Muscle layer of colon (tissue), 2 donors: ENCODE data around the gene CTNNA3.

Source experiments
- H3K27ac ChIP-seq: one replicate; pipeline ENCODE4 v1.7.0; 2013; ENCODE audit warnings: low read depth, mild to moderate bottlenecking, low read length, moderate library complexity
- H3K27me3 ChIP-seq, 2 donors: one replicate each; pipeline ENCODE4 v1.7.0; 2013; ENCODE audit warnings: low read length in 2 of 2, mild to moderate bottlenecking in 2 of 2; ENCODE audit not compliant: insufficient read depth in 2 of 2, control insufficient read depth in 1 of 2
- H3K36me3 ChIP-seq: one replicate; pipeline ENCODE4 v1.7.0; 2013; ENCODE audit warnings: mild to moderate bottlenecking, low read length; ENCODE audit not compliant: insufficient read depth
- H3K4me1 ChIP-seq: one replicate; pipeline ENCODE4 v1.7.0; 2013; ENCODE audit warnings: mild to moderate bottlenecking, low read length; ENCODE audit not compliant: insufficient read depth
- H3K4me3 ChIP-seq, 2 donors: one replicate each; pipeline ENCODE4 v1.7.0; 2013; ENCODE audit warnings: low read length in 2 of 2, low read depth in 1 of 2, mild to moderate bottlenecking in 1 of 2, moderate library complexity in 1 of 2
- H3K9ac ChIP-seq: one replicate; pipeline ENCODE4 v1.7.0; 2013; ENCODE audit warnings: low read length
- H3K9me3 ChIP-seq: one replicate; pipeline ENCODE4 v1.7.0; 2013; ENCODE audit warnings: mild to moderate bottlenecking, low read length
- donor health status: abdominal sarcoma.
- donor health status: Adenocarcinoma of cecum.

Gene CTNNA3

GRCh38 chr10:66819691-66820090, 876.3 kb downstream of the CTNNA3 start:
- no peak overlapping the region for H3K4me3 ChIP-seq
- no peaks in the 10 kb centered on the region for H3K9me3 ChIP-seq

GRCh38 chr10:66813122-66813521, 882.9 kb downstream of the CTNNA3 start:
- no peaks in the 10 kb centered on the region for H3K36me3 ChIP-seq
- H3K27me3 ChIP-seq = no peaks in the 10 kb centered on the region
- H3K4me1 ChIP-seq = no peaks in the 10 kb centered on the region

More at GRCh38 chr10:66819691-66820090, 876.3 kb downstream of the CTNNA3 start:
- Histone ChIP-seq H3K27me3 (no peaks in the 10 kb centered on the region), H3K27ac (no peak overlapping the region), H3K4me1 (no peaks in the 10 kb centered on the region), H3K9ac (no peak overlapping the region), H3K36me3 (no peaks in the 10 kb centered on the region)

GRCh38 chr10:66811211-66811610, 884.8 kb downstream of the CTNNA3 start:
- Histone ChIP-seq H3K27ac (no peak overlapping the region), H3K4me1 (no peaks in the 10 kb centered on the region)

More at GRCh38 chr10:66813122-66813521, 882.9 kb downstream of the CTNNA3 start:
- no peaks in the 10 kb centered on the region for H3K9me3 ChIP-seq
- no peak overlapping the region for H3K9ac ChIP-seq
- H3K27ac ChIP-seq = no peak overlapping the region
- no peak overlapping the region for H3K4me3 ChIP-seq

GRCh38 chr10:66809402-66809801, 886.6 kb downstream of the CTNNA3 start:
- H3K27ac ChIP-seq = no peak overlapping the region
- H3K9me3 ChIP-seq = no peaks in the 10 kb centered on the region
- no peak overlapping the region for H3K4me3 ChIP-seq
- H3K36me3 ChIP-seq = no peaks in the 10 kb centered on the region
- H3K27me3 ChIP-seq = no peaks in the 10 kb centered on the region
- no peak overlapping the region for H3K9ac ChIP-seq
- no peaks in the 10 kb centered on the region for H3K4me1 ChIP-seq

More at GRCh38 chr10:66811211-66811610, 884.8 kb downstream of the CTNNA3 start:
- H3K27me3 ChIP-seq = no peaks in the 10 kb centered on the region
- H3K9me3 ChIP-seq = no peaks in the 10 kb centered on the region
- no peak overlapping the region for H3K9ac ChIP-seq
- H3K36me3 ChIP-seq = no peaks in the 10 kb centered on the region
- no peak overlapping the region for H3K4me3 ChIP-seq

GRCh38 chr10:66805612-66806011, 890.4 kb downstream of the CTNNA3 start:
- no peaks in the 10 kb centered on the region for H3K36me3 ChIP-seq
- no peak overlapping the region for H3K9ac ChIP-seq
- no peak overlapping the region for H3K27ac ChIP-seq
- H3K27me3 ChIP-seq = no peaks in the 10 kb centered on the region
- no peaks in the 10 kb centered on the region for H3K9me3 ChIP-seq
- H3K4me1 ChIP-seq = no peaks in the 10 kb centered on the region
- H3K4me3 ChIP-seq = no peak overlapping the region

- no peaks in the 10 kb centered on the region for H3K36me3 ChIP-seq
- H3K4me3 ChIP-seq = no peak overlapping the region
- no peaks in the 10 kb centered on the region for H3K4me1 ChIP-seq
- no peak overlapping the region for H3K9ac ChIP-seq
- H3K9me3 ChIP-seq = no peaks in the 10 kb centered on the region
- H3K27ac ChIP-seq = no peak overlapping the region
- H3K27me3 ChIP-seq = no peaks in the 10 kb centered on the region
Observed at GRCh38 chr10:66804962-66805361, 891.0 kb downstream of the CTNNA3 start.

GRCh38 chr10:66803174-66803573, 892.8 kb downstream of the CTNNA3 start:
- no peaks in the 10 kb centered on the region for H3K9me3 ChIP-seq
- no peak overlapping the region for H3K4me3 ChIP-seq
- no peaks in the 10 kb centered on the region for H3K4me1 ChIP-seq
- no peak overlapping the region for H3K27ac ChIP-seq
- no peaks in the 10 kb centered on the region for H3K36me3 ChIP-seq
- no peak overlapping the region for H3K9ac ChIP-seq
- H3K27me3 ChIP-seq = no peaks in the 10 kb centered on the region

- Histone ChIP-seq H3K9me3 (no peaks in the 10 kb centered on the region), H3K9ac (no peak overlapping the region), H3K27me3 (no peaks in the 10 kb centered on the region), H3K4me3 (peak overlapping the region in 1 of 2 donors; percentile 1), H3K27ac (no peak overlapping the region), H3K36me3 (no peaks in the 10 kb centered on the region), H3K4me1 (no peaks in the 10 kb centered on the region)
Observed at GRCh38 chr10:66799474-66799873, 896.5 kb downstream of the CTNNA3 start.

- H3K9ac ChIP-seq = no peak overlapping the region
- no peak overlapping the region for H3K27ac ChIP-seq
- H3K4me3 ChIP-seq = no peak overlapping the region
- no peaks in the 10 kb centered on the region for H3K9me3 ChIP-seq
- no peaks in the 10 kb centered on the region for H3K27me3 ChIP-seq
- peaks cover 4% of the 10 kb centered on the region for H3K4me1 ChIP-seq
- H3K36me3 ChIP-seq = no peaks in the 10 kb centered on the region
Observed at GRCh38 chr10:66795866-66796265, 900.1 kb downstream of the CTNNA3 start.

GRCh38 chr10:66792441-66792840, 903.6 kb downstream of the CTNNA3 start:
- Histone ChIP-seq H3K9ac (no peak overlapping the region), H3K36me3 (no peaks in the 10 kb centered on the region), H3K4me1 (peaks cover 13% of the 10 kb centered on the region), H3K4me3 (no peak overlapping the region), H3K27ac (no peak overlapping the region), H3K27me3 (no peaks in the 10 kb centered on the region), H3K9me3 (no peaks in the 10 kb centered on the region)

GRCh38 chr10:66788178-66788987, 907.6 kb downstream of the CTNNA3 start:
- H3K27ac ChIP-seq = no peak overlapping the region
- H3K9me3 ChIP-seq = no peaks in the 10 kb centered on the region
- H3K36me3 ChIP-seq = no peaks in the 10 kb centered on the region
- H3K27me3 ChIP-seq = no peaks in the 10 kb centered on the region
- H3K4me1 ChIP-seq = peaks cover 13% of the 10 kb centered on the region
- H3K9ac ChIP-seq = no peak overlapping the region
- H3K4me3 ChIP-seq = peak overlapping the region in 1 of 2 donors; percentile 19

- peaks cover 9% of the 10 kb centered on the region for H3K4me1 ChIP-seq
- no peaks in the 10 kb centered on the region for H3K36me3 ChIP-seq
- H3K4me3 ChIP-seq = no peak overlapping the region
- H3K27me3 ChIP-seq = no peaks in the 10 kb centered on the region
- H3K27ac ChIP-seq = no peak overlapping the region
- H3K9me3 ChIP-seq = no peaks in the 10 kb centered on the region
- no peak overlapping the region for H3K9ac ChIP-seq
Observed at GRCh38 chr10:66786709-66787108, 909.3 kb downstream of the CTNNA3 start.
